HCT116 (cell line): ENCODE results near the gene FRAS1. TPM values are rescaled to one million over a fixed set of nuclear protein-coding genes. Genes with fewer than 3 reads are reported as not detected.
A peak's percentile ranks its signal among the peaks of the same experiment; 100 is the strongest.

Source experiments
- ATAC-seq: fragments of 200-7000 bp; cut with Tn5 transposase; 2 replicates; pipeline ENCODE4 v1.9.1; 2020; ENCODE audit warnings: mild to moderate bottlenecking, moderate library complexity
- BruUV-seq: library from RNA; stranded (reverse); fragments of 400-500 nt; replicated peaks from 2 replicates; lab custom pipeline; 2021; lab: Mats Ljungman, UMichigan
- CTCF ChIA-PET: fragments of 300-600 bp; sonication (Branson Sonifier 250); formaldehyde crosslinking; loops from one replicate; lab custom pipeline; 2021; ENCODE audit warnings: antibody characterized with exemption; lab: Charles Lee
- POLR2A ChIA-PET: fragments of 300-600, 350-600 bp; sonication (Branson Sonifier 250); formaldehyde crosslinking; loops from one replicate; lab custom pipeline; 2021; ENCODE audit warnings: antibody characterized with exemption; lab: Charles Lee
- RAD21 ChIA-PET, 2 experiments: fragments of 300-600 bp; sonication (Branson Sonifier 250); formaldehyde crosslinking; loops; one replicate each; lab custom pipeline; 2023; ENCODE audit warnings: low total read pairs in 2 of 2; ENCODE audit not compliant: uncharacterized antibody in 2 of 2, unreplicated experiment in 2 of 2, low non-redundant PET in 1 of 2; lab: Charles Lee
- DNase-seq: peaks from one replicate; pipeline ENCODE4 v3.0.0-alpha.2; 2010; ENCODE audit warnings: low read depth, low spot score
- H2AFZ ChIP-seq: fragments of 200-600 bp; shearing (Covaris generic), sonication (generic); 2 replicates; pipeline ENCODE4 v1.6.1; 2017; ENCODE audit warnings: low read depth, mixed run types, mixed read lengths, antibody characterized with exemption, low read length; ENCODE audit not compliant: poor library complexity, severe bottlenecking
- H3K27ac ChIP-seq: 2 replicates; pipeline ENCODE4 v1.5.1; 2012; ENCODE audit warnings: low read depth, low read length
- H3K27me3 ChIP-seq: fragments of 200-600 bp; sonication (generic); 2 replicates; pipeline ENCODE4 v1.6.1; 2016; ENCODE audit warnings: mixed run types, low read length, mixed read lengths; ENCODE audit not compliant: insufficient read depth
- H3K36me3 ChIP-seq, 2 experiments: fragments of 200-500 bp in 1 of 2; fragments of 200-600 bp in 1 of 2; sonication (Bioruptor generic) in 1 of 2; sonication (generic) in 1 of 2; 2 replicates each; pipeline versions ENCODE4 v1.5.1 to v1.6.1; 2014 to 2016; ENCODE audit warnings: low read length in 2 of 2, inconsistent platforms in 1 of 2, mixed read lengths in 1 of 2, mixed run types in 1 of 2; ENCODE audit not compliant: insufficient read depth in 2 of 2, control insufficient read depth in 1 of 2
- H3K4me1 ChIP-seq, 2 experiments: fragments of 200-600 bp in 1 of 2; sonication (generic) in 1 of 2; 2 replicates each; pipeline versions ENCODE4 v1.5.1 to v1.6.1; 2012 to 2017; ENCODE audit warnings: low read length in 2 of 2, inconsistent platforms in 1 of 2, mild to moderate bottlenecking in 1 of 2, mixed read lengths in 1 of 2, mixed run types in 1 of 2, moderate library complexity in 1 of 2; ENCODE audit not compliant: insufficient read depth in 2 of 2, control insufficient read depth in 1 of 2
- H3K4me2 ChIP-seq: fragments of 200-600 bp; sonication (generic); 2 replicates; pipeline ENCODE4 v1.6.1; 2017; ENCODE audit warnings: mixed run types, low read length, mixed read lengths
- H3K4me3 ChIP-seq, 2 experiments: fragments of 200-600 bp in 1 of 2; sonication (generic) in 1 of 2; replicated peaks in 1 of 2; 2 replicates each; pipeline ENCODE4 v1.5.1; 2011 to 2016; ENCODE audit warnings: low read length in 2 of 2, control low read depth in 1 of 2, low read depth in 1 of 2, mild to moderate bottlenecking in 1 of 2, mixed read lengths in 1 of 2, mixed run types in 1 of 2
- H3K79me2 ChIP-seq: fragments of 200-600 bp; sonication (generic); 2 replicates; pipeline ENCODE4 v1.6.1; 2017; ENCODE audit warnings: mild to moderate bottlenecking, mixed run types, low read length, moderate library complexity, mixed read lengths; ENCODE audit not compliant: insufficient read depth
- H3K9ac ChIP-seq: fragments of 200-600 bp; sonication (generic); 2 replicates; pipeline ENCODE4 v1.6.1; 2016; ENCODE audit warnings: low read length, mixed read lengths
- H3K9me2 ChIP-seq: fragments of 200-600 bp; sonication (generic), shearing (Covaris generic); 2 replicates; pipeline ENCODE4 v1.6.1; 2017; ENCODE audit warnings: mixed run types, mild to moderate bottlenecking, moderate library complexity; ENCODE audit not compliant: insufficient read depth
- H3K9me3 ChIP-seq, 2 experiments: fragments of 200-500 bp in 1 of 2; fragments of 200-600 bp in 1 of 2; sonication (Bioruptor generic) in 1 of 2; sonication (generic) in 1 of 2; 2 replicates each; pipeline ENCODE4 v1.6.1; 2014 to 2017; ENCODE audit warnings: low read length in 2 of 2, mixed read lengths in 2 of 2, inconsistent platforms in 1 of 2, low read depth in 1 of 2, mild to moderate bottlenecking in 1 of 2, mixed run types in 1 of 2, moderate library complexity in 1 of 2; ENCODE audit not compliant: control insufficient read depth in 1 of 2, insufficient read depth in 1 of 2
- H4K20me1 ChIP-seq: fragments of 200-600 bp; sonication (generic), shearing (Covaris generic); 2 replicates; pipeline ENCODE4 v1.6.1; 2017; ENCODE audit warnings: mixed run types, mild to moderate bottlenecking, moderate library complexity; ENCODE audit not compliant: insufficient read depth
- EGR1 ChIP-seq: IDR thresholded peaks from 2 replicates; pipeline ENCODE4 v1.6.1; 2012; ENCODE audit warnings: low read depth
- EZH2 ChIP-seq: fragments of 200-600 bp; sonication (generic); IDR thresholded peaks from 2 replicates; pipeline ENCODE4 v1.6.1; 2017; ENCODE audit warnings: antibody characterized with exemption, mixed run types
- FOSL1 ChIP-seq: IDR thresholded peaks from 2 replicates; pipeline ENCODE4 v1.6.1; 2012; ENCODE audit warnings: low read depth
- POLR2A ChIP-seq: IDR thresholded peaks from 2 replicates; pipeline ENCODE4 v1.7.0; 2011; ENCODE audit warnings: borderline replicate concordance; ENCODE audit not compliant: insufficient read depth, insufficient read length; ENCODE audit errors: extremely low read depth
- POLR2AphosphoS5 ChIP-seq: IDR thresholded peaks from 2 replicates; pipeline ENCODE4 v1.6.1; 2011; ENCODE audit warnings: mild to moderate bottlenecking, low read depth, low read length, moderate library complexity
- TCF7L2 ChIP-seq: IDR thresholded peaks from 2 replicates; pipeline ENCODE4 v1.7.0; 2011; ENCODE audit warnings: borderline replicate concordance, inconsistent platforms; ENCODE audit not compliant: insufficient read depth, insufficient read length; ENCODE audit errors: extremely low read depth
- YY1 ChIP-seq: IDR thresholded peaks from 2 replicates; pipeline ENCODE4 v1.6.1; 2011; ENCODE audit warnings: low read length, low read depth, moderate library complexity, mild to moderate bottlenecking; ENCODE audit not compliant: insufficient replicate concordance; ENCODE audit errors: extremely low read depth
- ZFX ChIP-seq: fragments of 450-650 bp; IDR thresholded peaks from 2 replicates; pipeline ENCODE4 v1.6.1; 2017
- intact Hi-C: fragments of 100-400 bp; cut with micrococcal nuclease; formaldehyde crosslinking; loops from 2 replicates; pipeline ENCODE4 v1.10.0; 2022
- total RNA-seq: library from RNA; stranded (reverse); gene quantifications from one replicate; pipeline ENCODE4 v1.2.1, GENCODE V29; 2021; ENCODE audit not compliant: unreplicated experiment
- TF ChIP-seq, protein P1 (sequence below), 3 experiments: fragments of 200-600 bp in 1 of 3; sonication (generic) in 1 of 3; IDR thresholded peaks in 2 of 3; conservative IDR thresholded peaks in 1 of 3; 2 replicates each; pipeline ENCODE4 v1.5.1; 2012 to 2017; ENCODE audit warnings: low read depth in 2 of 3, low read length in 2 of 3, antibody characterized with exemption in 1 of 3, borderline replicate concordance in 1 of 3, control low read depth in 1 of 3, mild to moderate bottlenecking in 1 of 3, mixed read lengths in 1 of 3, mixed run types in 1 of 3, moderate library complexity in 1 of 3; ENCODE audit not compliant: insufficient read depth in 1 of 3

The FRAS1 gene
- total RNA-seq, 1 experiment from 2014 or later: 33.5 TPM

DNA sequence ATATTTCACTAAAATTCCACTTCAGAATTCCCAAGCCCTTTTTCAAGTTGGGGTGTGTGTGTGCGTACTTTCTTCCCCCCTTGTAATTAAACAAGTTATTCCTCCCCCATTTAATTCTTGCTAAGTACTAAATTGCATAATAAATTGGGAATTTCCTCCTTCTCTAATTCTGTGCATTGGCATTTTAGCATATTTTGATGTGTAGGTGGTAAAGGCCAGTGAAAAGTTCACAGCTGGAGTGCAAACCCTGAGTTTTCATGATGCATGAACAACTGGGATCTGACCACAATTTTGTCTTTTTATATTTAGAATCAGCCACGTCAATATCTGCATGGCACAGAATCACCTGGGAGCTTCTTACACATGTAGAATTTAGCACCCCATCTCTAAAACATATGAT is 513.0 kb downstream of the FRAS1 start:
- CTCF ChIA-PET: no interaction called here
- peaks cover 56 to 57% of the 10 kb centered on the region in 2 experiments for H3K4me1 ChIP-seq
- TF ChIP-seq EZH2: no peak
- no peak for TF ChIP-seq POLR2AphosphoS5
- no peak for TF ChIP-seq ZFX
- TF ChIP-seq, protein P1, sequence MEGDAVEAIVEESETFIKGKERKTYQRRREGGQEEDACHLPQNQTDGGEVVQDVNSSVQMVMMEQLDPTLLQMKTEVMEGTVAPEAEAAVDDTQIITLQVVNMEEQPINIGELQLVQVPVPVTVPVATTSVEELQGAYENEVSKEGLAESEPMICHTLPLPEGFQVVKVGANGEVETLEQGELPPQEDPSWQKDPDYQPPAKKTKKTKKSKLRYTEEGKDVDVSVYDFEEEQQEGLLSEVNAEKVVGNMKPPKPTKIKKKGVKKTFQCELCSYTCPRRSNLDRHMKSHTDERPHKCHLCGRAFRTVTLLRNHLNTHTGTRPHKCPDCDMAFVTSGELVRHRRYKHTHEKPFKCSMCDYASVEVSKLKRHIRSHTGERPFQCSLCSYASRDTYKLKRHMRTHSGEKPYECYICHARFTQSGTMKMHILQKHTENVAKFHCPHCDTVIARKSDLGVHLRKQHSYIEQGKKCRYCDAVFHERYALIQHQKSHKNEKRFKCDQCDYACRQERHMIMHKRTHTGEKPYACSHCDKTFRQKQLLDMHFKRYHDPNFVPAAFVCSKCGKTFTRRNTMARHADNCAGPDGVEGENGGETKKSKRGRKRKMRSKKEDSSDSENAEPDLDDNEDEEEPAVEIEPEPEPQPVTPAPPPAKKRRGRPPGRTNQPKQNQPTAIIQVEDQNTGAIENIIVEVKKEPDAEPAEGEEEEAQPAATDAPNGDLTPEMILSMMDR (IDR thresholded peaks at IDR 0.05 in 2 of 3, conservative IDR thresholded peaks at IDR 0.05 in 1 of 3; ENCODE audit: borderline replicate concordance in 1 of 3, insufficient read depth in 1 of 3, low read depth in 2 of 3, low read length in 2 of 3): no peak
- TF ChIP-seq POLR2A: no peak
- TF ChIP-seq FOSL1: no peak
- no peak for TF ChIP-seq TCF7L2
- TF ChIP-seq EGR1: no peak
- TF ChIP-seq YY1: no peak
- peaks cover 0 to 42% of the 10 kb centered on the region in 2 experiments; a peak in 2 of 4 replicates for H3K36me3 ChIP-seq
- BruUV-seq: no TSS peak
- no peaks in the 10 kb centered on the region for H3K9me3 ChIP-seq
- no peaks in the 10 kb centered on the region for H3K9me2 ChIP-seq
- no peak overlapping the region for H3K4me3 ChIP-seq
- no peak for ATAC-seq
- no peak overlapping the region for H2AFZ ChIP-seq
- POLR2A ChIA-PET: interaction anchor here (3.5 kb wide), 1 partner anchor 19 kb away, joined by 17 read pairs; the partner anchor contains the start of gene ANXA3
- peak overlapping the region; percentile 75 for H3K4me2 ChIP-seq
- H3K9ac ChIP-seq: peak overlapping the region; percentile 62
- no peak for DNase-seq
- H3K27me3 ChIP-seq: no peaks in the 10 kb centered on the region
- H3K79me2 ChIP-seq: peaks cover 67% of the 10 kb centered on the region
- intact Hi-C loops: no loop called here
- peak overlapping the region; percentile 100; the same call in 1 of the 2 replicates for H3K27ac ChIP-seq
- no peaks in the 10 kb centered on the region for H4K20me1 ChIP-seq
- RAD21 ChIA-PET: no interaction called here
